ENCODE results near the gene TMEM198. TPM values are rescaled to one million over a fixed set of nuclear protein-coding genes. Genes with fewer than 3 reads are reported as not detected.

Gene TMEM198
- total and polyA plus RNA-seq, 9 of the 15 experiments (the other 6 are each of a cell fraction or from before 2014, with no cell fraction given), result 0.03 to 3.8 (median 1.0) TPM

DNA sequence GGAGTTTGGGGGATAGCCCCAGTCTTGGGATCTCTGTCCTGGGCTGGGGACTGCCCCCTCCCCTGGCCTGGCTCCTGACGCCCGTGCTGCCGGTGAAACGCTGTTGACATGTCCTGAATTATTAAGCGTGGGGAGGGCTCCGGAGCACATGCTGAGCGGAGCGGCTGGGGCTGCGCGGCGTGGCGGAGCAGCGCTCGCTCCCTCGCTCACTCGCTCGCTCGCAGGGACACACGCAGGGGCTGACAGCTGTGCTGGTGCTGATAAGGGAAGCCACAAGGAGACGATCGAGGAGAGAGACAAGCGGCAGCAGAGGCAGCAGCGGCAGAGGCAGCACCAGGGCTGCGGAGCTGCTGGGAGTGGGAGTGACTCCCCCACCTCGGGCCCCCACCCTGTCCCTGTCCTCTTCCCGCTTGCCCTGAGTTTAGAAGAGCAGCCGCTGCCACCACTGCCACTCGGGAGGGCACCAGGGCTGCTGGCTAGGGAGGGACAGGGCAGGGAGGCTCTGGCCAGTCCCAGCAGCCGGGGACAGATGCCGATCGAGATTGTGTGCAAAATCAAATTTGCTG, 29.5 kb upstream of the TMEM198 start, which contains the start of gene ASIC4 (continued):
- TF ChIP-seq IFI16 (CRISPR knock-in tag; IDR thresholded peaks at IDR 0.05) (no peak), LEF1 (IDR thresholded peaks at IDR 0.05) (peak; percentile 92), ZFPM2 (CRISPR knock-in tag; IDR thresholded peaks at IDR 0.05) (no peak), WHSC1 (IDR thresholded peaks at IDR 0.05; ENCODE audit: low read length) (no peak), ETS2 (tag; IDR thresholded peaks at IDR 0.05; ENCODE audit: borderline replicate concordance, poor library complexity, severe bottlenecking) (no peak), ZNF583 (CRISPR knock-in tag; IDR thresholded peaks at IDR 0.05) (peak; percentile 61; the same call in 1 of the 2 replicates), ZNF174 (CRISPR knock-in tag; IDR thresholded peaks at IDR 0.05) (no peak), SNAPC5 (CRISPR knock-in tag; IDR thresholded peaks at IDR 0.05) (no peak), POLR2A (conservative IDR thresholded peaks at IDR 0.05) (no peak), NCOA1 (IDR thresholded peaks at IDR 0.05; ENCODE audit: low read depth) (peak; percentile 76), BMI1 (IDR thresholded peaks at IDR 0.05; ENCODE audit: low read length) (no peak), JUND (IDR thresholded peaks at IDR 0.05; ENCODE audit: borderline replicate concordance, low read depth, low read length) (peak; percentile 72), JUND (tag; IDR thresholded peaks at IDR 0.05; ENCODE audit: borderline replicate concordance, low read depth, low read length) (peak; percentile 43; the same call in 1 of the 3 replicates), GATA2 (CRISPR knock-in tag; IDR thresholded peaks at IDR 0.05) (peak; percentile 97), ATF7 (IDR thresholded peaks at IDR 0.05) (peak; percentile 68), NBN (IDR thresholded peaks at IDR 0.05; ENCODE audit: low read depth) (peak; percentile 83), RNF2 (IDR thresholded peaks at IDR 0.05) (peak; percentile 97), ELF2 (CRISPR knock-in tag; IDR thresholded peaks at IDR 0.05) (no peak), ARID4B (CRISPR knock-in tag; IDR thresholded peaks at IDR 0.05) (peak; percentile 46; the same call in 1 of the 2 replicates), MEF2A (IDR thresholded peaks at IDR 0.05; ENCODE audit: control insufficient read depth, low read depth, low read length) (peak; percentile 33; the same call in 1 of the 2 replicates), BCL6 (CRISPR knock-in tag; IDR thresholded peaks at IDR 0.05) (no peak), ELF1 (tag; IDR thresholded peaks at IDR 0.05) (no peak), NCOA2 (IDR thresholded peaks at IDR 0.05; ENCODE audit: partially characterized antibody in 2 of 2) (no peak), ZNF175 (CRISPR knock-in tag; IDR thresholded peaks at IDR 0.05; ENCODE audit: low read depth) (0 out of 2 replicates have a peak, but pooled peaks have one; percentile 29)
- TF ChIP-seq, protein P1, sequence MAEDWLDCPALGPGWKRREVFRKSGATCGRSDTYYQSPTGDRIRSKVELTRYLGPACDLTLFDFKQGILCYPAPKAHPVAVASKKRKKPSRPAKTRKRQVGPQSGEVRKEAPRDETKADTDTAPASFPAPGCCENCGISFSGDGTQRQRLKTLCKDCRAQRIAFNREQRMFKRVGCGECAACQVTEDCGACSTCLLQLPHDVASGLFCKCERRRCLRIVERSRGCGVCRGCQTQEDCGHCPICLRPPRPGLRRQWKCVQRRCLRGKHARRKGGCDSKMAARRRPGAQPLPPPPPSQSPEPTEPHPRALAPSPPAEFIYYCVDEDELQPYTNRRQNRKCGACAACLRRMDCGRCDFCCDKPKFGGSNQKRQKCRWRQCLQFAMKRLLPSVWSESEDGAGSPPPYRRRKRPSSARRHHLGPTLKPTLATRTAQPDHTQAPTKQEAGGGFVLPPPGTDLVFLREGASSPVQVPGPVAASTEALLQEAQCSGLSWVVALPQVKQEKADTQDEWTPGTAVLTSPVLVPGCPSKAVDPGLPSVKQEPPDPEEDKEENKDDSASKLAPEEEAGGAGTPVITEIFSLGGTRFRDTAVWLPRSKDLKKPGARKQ (CRISPR knock-in tag; IDR thresholded peaks at IDR 0.05), result no peak

Data from K562 (cell line).